Epidermal melanocyte (primary cell): Measurements from ENCODE around the gene ZNF469.

Experiments
- DNase-seq: peaks from one replicate; pipeline ENCODE4 v3.0.0; 2011; ENCODE audit warnings: low spot score; ENCODE audit not compliant: insufficient read length

Gene ZNF469

DNA sequence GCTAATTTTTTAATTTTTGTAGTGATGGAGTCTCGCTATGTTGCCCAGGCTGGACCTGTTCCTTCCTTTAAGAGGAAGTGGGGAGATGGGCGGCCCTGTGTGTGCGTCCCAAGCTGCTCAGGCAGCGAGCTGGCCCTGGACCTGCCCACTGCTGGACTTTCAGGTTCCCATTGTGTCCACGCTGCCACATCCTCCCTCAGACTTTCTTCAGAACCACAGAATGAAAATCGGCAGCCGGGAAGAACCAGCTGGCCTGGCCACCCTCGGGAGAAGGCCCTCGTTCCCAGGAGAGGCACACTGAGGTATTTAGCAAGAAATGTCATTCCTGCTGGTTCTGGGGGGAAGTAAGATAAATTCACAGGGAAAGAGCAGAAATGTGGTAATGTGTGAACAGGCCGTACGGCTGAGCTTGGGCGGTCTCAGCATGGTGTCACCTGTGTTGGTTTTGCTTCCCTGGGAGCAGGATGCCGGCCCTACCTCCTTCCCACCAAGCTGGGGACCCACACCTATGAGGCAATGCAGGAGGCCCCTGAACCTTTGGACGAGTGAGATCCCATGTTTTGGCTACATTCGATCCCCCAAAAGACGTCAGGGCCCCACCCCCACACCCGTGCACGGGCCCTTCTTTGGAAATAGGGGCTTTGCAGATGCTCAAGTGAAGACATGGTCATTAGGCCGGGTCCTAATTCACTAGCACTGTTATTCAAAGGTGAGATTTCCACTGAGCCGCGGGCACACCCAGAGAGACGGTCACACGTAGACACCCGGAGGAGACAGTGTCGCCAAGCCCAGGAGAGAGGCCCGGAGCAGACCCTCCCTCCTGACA lies 35.9 kb upstream of the ZNF469 start:
- no peak for DNase-seq

DNA sequence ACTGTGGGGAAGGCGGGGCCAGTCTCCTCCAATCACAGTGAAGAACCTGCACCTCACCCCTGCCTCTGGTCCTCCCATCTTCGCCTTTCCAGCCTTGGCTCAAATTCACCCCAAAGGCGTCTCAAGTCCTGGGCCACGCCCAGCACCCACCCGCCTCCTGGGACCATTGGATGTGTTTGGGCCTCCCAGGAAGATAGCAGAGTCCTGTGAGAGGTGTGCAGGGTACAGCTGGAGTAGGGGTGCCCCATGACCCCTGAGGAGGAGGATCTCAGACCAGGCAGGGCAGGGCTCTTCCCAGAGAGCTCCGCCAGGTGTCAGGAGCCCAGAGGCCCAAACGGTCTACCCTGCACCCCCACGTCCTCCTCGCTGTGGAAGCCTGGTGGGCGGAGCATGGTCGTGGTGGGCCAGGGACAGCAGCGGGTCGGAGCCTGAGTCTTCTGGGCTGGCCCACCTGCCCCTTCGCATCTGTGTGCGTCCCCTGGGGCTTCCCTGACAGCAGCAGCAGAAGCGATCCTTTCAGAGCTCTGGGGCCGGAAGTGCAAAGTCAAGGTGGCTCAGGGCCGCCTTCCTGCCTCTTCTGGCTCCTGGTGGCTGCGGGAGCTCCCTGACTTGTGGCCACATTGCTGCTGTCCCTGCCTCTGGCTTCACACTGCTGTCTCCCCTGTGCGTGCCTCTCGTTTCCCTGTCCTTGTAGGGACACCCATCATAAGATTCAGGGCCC lies 34.9 kb upstream of the ZNF469 start:
- DNase-seq, result no peak

DNA sequence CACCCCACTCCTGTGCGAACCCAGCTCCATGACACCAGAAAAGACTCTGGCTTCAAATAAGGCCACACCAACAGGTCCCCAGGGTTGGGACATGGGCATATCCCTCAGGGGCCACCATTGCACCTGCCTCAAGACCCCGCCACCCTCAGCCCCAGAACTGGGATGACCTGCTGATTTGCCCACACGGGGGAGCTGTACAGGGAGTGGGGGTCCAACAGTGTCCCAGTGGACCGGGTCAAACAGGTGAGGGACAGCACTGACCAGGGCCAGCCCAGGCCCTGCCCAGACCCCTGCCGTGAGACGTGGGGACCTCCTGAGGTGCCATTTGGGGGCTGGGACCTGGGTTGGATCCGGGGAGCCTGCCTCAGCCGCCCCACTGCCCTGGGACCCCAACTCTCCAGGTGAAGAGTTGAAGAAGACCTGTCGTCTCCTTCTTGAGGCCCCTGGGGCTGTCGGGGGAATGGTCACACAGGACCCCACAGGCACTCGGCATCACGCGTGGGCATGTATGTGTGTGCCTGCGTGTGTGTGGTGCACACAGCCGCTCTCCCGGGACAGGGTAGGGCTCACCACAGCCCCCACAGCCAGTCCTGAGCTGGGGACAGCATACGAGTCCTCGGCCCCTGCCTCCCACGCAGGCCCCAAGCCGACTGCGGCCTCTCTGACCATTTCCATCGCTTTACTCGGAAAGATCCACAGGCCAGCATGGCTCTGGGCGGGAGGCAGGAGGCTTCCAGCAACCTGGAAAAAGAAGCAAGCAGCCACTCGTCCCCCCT lies 34.2 kb upstream of the ZNF469 start:
- DNase-seq, result no peak

DNA sequence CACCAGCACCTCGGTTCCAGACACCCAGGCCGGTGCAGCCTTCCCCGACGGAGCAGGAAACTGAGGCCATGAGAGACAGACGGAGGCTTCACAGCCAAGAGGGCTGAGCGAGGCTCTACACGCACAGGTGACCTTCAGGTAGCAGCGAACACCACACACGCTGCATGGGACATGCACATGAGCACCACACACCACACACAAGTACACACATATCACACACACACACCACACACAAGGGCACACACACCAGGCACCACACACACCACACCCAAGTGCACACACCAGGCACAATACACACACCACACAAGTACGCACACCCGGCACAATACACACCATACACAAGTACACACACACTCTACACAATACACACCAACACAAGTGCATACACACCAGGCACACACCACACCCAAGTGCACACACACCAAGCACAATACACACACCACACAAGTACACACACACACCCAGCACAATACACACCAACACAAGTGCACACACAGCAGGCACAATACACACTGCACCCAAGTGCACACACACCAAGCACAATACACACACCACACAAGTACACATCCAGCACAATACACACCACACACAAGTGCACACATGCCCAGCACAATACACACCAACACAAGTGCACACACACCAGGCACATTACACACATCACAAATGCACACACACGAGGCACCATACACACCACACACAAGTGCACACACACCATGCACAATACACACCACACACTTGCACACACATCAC lies 33.4 kb upstream of the ZNF469 start:
- no peak for DNase-seq

DNA sequence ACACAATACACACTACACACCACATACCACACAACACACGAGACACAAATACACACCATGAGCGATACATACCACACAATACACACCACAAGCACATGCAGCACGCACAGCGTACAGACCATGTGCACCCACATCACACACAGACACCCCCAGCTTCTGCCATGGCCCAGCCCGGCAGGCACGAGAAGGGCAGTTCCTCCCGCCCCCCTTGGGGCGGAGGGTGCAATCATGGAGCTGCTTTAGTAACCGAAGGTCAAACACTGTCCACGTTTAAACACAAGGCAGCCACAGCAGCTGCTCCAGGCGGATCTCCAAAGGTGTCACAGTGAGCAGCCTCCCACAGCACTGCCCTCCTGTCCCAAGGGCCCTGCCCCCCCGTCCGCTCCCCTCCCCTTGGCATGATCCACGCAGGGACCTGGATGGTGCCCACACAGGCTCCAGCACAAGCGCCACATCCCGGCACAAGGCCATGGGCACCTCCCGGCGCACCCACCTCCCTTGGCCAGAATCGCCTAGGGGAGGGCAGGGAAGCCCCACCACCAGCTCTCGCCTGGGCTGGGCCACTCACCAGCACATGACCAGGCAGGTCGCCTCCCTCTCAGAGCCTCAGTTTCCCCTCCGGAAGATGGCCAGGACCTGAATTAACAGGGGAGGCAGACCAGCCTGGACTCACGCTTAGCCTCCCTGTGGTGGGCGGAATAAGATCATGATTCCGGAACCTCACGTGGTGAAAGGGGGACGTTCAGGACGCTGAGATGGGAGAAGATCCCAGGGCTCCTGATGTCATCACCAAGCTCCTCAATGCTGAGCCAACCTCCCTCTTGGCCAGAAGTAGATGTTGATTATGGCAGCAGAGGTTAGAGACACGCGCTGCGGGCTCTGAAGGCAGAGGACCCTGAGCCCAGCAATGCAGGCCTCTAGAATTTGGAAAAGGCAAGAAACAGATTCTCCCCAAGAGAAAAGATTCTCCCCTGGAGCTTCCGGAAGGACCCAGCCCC lies 32.6 kb upstream of the ZNF469 start:
- no peak for DNase-seq

DNA sequence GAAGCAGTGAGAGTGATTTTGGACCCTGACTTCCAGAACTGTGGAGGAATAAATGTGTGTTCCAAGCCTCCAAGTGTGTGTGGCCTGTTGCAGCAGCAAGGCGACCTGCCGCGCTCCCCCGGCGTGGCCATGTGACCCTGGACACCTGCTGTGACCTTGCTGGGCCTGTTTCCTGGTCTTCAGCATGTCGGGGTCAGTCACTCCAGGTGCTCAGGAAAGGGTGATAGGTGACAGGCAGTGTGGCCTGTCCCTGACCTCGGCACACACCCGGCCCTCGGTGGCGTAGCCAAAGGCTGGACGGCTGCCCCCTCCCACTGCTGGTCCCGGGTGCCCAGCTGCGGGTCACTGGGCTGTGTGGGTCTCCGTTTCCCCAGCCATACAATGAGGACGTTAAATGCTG lies 31.8 kb upstream of the ZNF469 start:
- DNase-seq, result no peak

DNA sequence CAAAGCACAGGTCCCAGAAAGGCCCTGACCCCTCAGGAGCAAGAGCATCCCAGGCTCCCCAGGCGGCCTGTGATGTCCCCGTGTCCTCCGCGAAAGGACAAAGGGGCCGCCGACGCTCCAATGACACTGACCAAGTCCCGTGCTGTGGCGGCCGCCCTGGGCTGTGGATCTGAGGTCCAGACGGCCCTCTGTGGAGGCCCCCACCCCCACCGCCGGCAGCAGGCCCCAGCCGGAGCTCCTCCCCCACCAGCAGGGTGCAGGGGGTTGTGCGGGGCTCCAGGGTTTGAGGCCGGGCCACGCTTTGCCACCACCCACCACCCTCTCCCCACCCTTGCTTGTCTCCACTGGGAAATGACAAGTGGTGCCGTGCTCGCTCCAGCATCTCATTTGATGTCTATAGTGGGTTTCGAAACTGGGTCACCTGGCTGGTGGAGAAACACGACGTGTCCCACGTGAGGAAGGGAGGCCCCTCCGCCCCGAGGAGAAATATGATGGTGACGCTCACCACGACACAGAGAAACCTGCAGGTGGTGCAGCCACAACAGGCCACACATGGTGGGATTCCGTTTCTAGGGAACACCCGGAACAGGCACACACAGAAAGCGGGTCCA lies 31.2 kb upstream of the ZNF469 start:
- DNase-seq, result no peak

DNA sequence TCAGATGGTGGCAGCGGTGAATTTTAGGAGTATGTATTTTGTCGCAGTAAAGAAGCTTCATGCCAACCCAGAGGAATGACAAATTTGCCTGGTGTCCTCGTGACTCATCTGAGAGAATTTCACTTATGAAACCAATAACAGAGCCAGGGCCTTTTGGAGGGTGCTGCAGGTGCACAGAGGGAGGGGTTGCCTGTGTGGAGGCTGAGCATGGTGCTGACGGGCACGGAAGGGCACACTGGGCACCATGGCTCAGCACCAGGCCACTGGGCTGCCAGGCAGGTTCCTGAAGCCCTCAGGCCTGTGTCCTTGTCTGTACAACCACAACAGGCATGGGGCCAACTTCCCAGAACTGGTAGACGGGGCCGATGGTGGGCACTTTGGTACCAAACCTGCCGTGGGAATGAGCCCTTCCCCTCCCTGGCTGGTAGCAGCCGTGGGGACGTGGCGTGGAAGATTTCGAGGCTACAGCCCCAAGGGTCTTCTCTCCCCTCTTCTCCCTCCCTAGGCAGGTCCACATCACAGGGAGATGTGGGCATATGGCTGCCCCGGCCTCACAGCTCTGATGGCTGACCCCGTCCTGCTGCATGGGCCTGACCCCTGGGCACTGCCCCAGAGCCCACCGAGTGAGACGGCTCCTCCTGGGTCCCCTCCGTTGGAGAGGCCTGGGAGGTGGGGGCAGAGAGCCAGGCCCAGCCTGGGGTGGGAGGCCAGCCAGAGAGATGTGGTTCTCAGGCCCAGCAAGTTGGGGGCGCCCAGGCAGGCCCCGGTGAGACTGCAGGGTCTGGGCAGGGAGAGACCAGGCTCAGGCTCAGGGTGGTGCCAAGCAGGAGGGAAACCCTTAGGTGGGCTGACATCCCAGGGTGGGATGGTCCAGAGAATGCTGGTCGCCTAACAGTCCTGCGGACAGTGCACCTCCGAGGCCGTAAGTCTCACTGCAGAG lies 30.2 kb upstream of the ZNF469 start:
- no peak for DNase-seq

DNA sequence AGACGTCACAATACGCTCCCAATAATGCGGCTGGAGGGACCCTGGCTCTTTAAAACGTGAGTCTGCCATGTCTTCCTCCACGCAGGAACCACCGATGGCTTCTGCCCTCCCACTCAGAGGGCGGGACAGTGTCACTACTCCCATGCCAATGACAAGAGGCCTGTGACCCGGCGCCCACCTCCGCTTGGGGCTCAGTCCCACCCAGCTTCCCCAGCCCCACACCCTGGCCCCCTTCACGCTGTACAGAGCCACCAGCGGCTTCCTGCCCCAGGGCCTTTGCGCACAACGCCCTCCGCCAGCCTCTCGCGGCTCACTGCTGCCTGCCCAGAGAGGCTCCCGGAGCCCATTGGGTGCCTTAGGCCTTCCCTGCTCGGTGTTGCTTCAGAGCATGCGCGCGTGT lies 29.5 kb upstream of the ZNF469 start:
- DNase-seq, result no peak

DNA sequence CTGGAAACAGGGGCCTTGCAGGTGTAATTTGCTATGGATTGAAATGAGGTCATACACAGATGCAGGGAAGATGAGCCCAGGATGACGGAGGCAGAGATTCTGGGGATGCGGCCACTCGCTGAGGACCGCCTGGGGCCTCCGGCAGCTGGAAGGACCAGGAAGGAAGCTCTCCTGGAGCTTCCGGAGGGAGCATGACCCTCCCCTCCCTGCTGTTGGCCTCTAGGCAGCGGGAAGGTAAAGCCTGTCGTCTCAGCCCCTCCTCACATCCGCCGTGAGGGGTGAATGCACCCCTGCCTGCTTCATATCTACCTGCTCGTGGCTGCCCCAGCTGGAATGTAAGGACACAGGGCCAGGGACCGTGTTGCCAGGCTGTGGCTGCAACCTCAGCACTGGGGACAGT lies 29.1 kb upstream of the ZNF469 start:
- no peak for DNase-seq

DNA sequence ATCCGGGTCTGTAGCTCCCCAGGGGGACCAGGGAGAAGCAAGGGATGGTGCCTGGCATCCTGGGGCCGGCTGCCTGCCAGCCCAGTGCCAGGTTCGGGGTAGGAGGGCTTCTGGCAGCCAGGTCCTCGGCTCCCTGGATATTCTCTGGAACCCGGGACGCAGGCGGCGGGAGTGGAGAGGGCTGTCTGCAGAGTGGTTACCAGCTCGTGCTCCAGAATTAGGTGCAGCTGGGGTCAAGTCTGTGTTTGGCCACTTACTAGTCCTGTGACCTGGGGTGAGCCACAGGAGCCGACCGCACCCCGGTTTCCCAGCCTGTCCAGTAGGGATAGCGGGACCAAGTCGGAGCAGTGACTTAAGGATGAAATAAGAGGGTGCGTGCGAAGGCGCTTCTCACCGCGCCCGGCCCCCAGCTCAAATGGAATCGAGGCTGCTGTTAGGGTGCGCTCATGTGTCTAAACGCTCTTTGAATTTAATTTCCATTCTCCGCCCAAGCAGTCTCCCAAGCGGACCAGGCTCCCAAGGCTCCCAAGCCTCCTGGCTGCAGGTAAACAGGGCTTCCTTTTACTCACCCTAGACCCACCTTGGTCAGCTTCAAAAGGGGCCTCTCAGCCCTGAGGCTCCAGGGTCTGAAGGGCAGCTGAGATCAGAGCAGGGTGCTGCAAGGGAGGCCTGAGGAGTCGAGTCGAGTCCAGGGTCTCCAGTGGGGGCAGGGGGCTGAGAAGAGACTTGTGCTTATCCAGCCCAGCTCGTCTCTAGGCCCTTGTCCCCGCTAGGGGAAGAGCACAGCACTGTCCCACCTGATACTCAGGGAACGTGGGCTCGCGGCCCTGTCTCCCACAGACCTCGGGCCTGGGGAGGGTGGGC lies 28.3 kb upstream of the ZNF469 start:
- DNase-seq, result no peak

DNA sequence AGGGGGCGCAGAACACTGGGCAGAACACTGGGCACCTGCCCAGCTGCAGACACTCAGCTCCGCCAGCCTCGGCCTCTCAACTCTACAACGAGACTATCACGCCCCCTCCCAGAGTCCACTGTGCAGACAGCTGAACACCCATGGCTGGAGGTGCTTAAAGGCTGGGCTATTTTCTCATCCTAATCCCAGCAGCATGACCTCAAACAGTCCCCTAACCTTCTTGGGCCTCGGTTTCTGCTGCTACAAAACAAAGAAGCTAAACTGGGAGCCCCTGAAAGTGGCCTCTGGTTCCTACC lies 27.7 kb upstream of the ZNF469 start:
- DNase-seq, result no peak

DNA sequence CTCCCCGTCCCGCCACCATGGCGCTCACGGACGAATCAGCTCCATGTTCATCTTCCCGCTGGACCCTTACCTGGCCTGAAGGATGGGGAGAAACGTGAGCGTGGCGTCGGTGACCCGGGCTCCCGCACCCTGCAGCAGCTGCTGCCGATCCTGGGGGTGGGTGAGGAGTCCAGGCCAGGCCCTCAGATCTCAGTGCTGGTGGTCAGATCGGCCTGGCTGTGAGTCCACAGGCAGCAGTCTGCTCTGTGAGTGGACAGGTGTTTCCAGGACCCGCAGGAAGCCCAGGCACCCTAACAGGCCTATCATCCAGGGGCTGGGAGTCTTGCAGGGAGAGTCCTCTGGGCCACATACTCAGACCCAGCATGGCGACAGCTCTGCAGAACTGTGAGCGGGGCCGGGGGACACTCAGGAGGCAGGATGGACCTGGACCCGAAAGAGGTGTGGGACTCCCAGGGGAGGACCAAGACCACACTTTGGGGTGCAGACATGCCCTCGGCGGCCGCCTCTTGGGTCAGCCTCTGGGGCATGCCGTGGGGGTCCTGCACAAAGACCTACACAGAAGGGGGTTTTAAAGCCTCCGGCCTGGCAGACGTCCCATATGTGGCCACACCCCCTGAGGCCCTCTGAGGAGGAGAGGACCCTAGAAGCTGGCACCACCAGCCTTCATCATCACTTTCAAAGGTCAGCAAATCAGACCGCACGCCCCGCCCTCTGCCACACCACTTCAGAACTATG lies 27.2 kb upstream of the ZNF469 start:
- no peak for DNase-seq

DNA sequence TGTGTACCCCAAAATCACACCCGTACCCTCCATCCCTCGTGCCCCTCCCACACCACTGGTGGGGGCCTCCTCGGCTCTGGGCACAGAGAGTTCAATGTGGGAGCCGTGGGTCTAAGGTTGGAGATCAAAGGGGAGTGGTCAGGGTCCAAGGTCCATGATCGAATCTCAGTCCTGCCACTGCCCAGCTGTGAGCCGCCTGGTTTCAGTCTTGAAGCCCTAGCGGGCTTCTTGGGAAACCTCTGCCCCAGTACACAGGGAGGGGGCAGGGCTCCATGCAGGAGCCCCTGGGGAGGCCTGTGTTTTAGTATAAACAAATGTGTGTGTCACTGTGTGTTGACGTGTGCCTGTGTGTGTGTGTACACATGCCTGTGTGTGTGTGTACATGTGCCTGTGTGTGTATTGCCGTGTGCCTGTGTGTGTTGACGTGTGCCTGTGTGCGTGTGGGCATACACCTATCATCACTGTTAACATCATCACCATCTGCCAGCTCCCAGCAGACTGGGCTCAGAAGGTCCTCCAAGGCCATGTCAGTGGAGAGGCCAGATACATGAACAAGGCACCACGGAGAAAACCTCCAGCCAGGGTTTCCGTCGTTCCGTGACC lies 26.5 kb upstream of the ZNF469 start:
- DNase-seq, result no peak

DNA sequence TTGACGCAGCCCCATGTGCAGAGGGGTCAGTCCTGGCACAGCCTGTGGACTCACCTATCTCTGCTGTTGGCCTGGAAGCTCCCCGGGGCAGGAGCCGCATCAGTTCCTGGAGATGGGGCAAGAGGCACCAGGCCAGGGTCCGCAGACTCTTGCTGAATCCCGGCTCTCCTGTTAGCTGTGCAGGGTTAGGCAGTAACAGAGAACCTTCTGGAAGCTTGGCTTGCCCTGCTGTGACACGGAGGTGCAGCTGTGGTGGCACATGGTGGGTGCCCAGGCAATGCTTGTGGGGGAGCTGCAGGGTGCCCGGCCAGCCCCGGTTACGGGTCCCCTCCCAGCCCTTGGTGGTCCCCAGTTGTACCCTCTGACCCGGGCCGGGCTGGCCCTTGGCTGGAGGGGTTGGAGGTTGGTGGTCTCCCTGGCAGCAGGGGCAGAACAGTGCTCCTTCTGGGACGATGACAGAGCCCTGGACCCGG lies 26.0 kb upstream of the ZNF469 start:
- no peak for DNase-seq

DNA sequence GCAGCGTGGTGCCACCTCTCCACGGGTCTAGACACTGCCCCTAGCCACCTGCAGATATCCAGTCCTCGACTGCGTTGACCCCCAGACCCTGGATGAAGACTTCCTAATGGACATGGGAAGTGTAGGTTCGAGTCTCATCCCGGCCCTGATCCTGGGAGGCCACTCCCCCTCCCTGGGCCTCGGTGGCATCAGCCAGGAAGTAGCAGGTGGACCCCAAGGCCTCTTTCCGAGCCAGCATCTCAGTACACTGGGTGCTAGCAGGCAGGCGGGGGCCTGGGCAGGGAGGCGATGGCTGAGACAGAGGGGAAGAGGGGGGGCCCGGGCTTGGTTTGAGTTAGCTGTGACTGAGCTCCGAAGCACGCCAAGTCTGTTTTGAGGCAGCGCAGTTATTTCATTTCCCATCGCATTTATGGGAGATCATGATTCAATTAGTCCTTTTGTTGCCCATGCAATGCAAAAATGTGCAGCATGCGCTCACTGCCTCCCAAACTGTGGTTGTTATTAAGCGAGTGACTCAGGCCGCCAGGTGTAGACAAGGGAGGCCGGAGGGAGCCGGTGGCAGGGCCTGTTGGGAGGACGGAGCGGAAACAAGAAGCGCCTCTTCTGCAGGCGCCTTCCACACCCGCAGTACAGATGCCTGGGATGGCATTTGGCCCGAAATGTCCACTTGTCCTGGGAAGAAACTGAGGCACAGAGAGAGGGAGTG lies 25.3 kb upstream of the ZNF469 start:
- DNase-seq, result peak; percentile 64
